AG09319 (cell line): Measurements from ENCODE around the gene AGBL1.

ENCODE experiments used
- DNase-seq: peaks from one replicate; pipeline ENCODE4 v3.0.0-alpha.2; 2010; ENCODE audit warnings: low read depth; ENCODE audit errors: extremely low read depth
- TF ChIP-seq, protein P1 (sequence below): IDR thresholded peaks from 2 replicates; pipeline ENCODE4 v1.5.1; 2011; ENCODE audit warnings: low read depth, mild to moderate bottlenecking, inconsistent platforms, low read length, moderate library complexity

AGBL1 gene

GRCh38 chr15:86213888-86214287 lies 134.2 kb downstream of the AGBL1 start:
- TF ChIP-seq, protein P1, sequence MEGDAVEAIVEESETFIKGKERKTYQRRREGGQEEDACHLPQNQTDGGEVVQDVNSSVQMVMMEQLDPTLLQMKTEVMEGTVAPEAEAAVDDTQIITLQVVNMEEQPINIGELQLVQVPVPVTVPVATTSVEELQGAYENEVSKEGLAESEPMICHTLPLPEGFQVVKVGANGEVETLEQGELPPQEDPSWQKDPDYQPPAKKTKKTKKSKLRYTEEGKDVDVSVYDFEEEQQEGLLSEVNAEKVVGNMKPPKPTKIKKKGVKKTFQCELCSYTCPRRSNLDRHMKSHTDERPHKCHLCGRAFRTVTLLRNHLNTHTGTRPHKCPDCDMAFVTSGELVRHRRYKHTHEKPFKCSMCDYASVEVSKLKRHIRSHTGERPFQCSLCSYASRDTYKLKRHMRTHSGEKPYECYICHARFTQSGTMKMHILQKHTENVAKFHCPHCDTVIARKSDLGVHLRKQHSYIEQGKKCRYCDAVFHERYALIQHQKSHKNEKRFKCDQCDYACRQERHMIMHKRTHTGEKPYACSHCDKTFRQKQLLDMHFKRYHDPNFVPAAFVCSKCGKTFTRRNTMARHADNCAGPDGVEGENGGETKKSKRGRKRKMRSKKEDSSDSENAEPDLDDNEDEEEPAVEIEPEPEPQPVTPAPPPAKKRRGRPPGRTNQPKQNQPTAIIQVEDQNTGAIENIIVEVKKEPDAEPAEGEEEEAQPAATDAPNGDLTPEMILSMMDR, result no peak
- no peak for DNase-seq

- TF ChIP-seq, protein P1, result no peak
Observed at GRCh38 chr15:86221119-86221518, 141.4 kb downstream of the AGBL1 start.

DNA sequence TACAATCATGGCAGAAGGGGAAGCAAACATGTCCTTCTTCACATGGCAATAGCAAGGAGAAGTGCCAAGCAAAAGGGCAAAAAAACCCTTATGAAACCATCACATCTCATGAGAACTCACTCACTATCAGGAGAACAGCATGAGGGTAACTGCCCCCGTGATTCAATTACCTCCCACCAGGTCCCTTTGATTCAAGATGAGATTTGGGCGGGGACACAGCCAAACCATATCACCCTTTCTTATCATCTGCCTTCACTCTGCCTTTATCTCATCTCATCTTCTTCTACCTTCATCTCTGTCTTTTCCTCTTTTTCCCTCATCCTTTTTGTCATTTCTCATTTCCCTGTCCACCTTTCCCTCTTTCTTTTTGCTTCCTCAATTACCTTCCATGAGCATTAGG lies 149.6 kb downstream of the AGBL1 start:
- TF ChIP-seq, protein P1, result no peak
- no peak for DNase-seq

More at GRCh38 chr15:86221119-86221518, 141.4 kb downstream of the AGBL1 start:
- no peak for DNase-seq

DNA sequence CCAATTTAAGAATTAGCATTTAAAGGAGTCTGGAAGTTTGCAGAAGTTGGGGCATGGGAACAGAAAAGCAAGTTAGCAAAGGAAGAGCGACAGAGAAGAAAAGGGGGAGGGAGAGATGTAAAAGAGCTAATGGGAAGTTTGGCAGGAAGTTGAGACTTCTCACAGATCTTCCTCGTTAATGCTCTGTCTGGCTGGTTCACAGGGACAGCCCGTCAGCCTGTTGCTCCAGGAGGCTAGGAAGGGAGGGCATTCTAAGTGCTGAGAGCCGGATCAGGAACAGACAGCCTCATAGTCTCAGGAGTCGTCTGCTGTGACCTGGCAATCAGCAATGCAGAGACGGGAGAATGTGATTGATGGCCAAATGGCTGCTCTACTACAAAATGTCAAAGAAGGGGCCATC lies 150.3 kb downstream of the AGBL1 start:
- DNase-seq, result no peak
- TF ChIP-seq, protein P1, result no peak

GRCh38 chr15:86231864-86232721 lies 152.4 kb downstream of the AGBL1 start:
- no peak for DNase-seq
- TF ChIP-seq, protein P1, result no peak; the same call in 1 of the 2 replicates

- TF ChIP-seq, protein P1, result no peak
- DNase-seq, result no peak
Observed at GRCh38 chr15:86235667-86236066, 156.0 kb downstream of the AGBL1 start.

DNA sequence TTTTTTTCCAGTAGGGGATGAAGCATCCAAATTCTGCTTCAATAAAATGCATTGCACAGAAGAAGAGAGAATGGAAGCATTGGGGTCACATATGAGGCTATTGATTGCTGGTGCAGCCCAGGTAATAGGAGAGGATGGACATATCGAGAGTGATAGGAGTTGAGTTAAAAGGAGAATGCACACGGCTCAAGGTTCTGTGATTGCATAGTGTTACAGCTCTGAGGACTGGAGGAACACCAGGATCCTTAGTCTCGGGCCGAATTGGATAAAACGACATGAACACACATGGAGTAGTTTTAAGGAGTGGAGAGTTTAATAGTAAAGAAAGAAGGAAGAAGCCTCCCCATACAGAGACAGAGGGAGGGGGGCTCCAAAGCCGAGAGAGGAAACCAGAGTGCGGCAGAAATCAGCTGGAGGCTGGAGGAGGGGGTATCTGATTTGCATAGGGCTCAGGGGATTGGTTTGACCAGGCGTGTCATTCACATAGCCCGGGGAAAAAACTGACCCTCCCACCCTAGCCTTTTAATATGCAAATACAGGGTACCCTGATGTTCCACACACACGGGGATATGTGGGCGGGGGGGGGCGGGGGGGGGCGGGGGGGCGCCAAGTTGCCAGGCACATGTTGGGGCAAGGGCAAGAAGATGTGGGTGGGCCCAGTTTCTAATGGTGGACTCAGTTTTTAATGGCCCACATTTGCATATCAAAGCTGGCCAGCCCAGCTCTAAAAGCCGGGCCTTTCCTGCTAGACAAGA lies 156.9 kb downstream of the AGBL1 start:
- TF ChIP-seq, protein P1, result no peak
- DNase-seq, result no peak
